Measurements from ENCODE around the gene AKR1C3. TPM values are rescaled to one million over a fixed set of nuclear protein-coding genes. Genes with fewer than 3 reads are reported as not detected.
"Not testable (repeated sequence)": the region's sequence is repeated elsewhere in the genome, so short reads cannot be mapped to it uniquely, and the experiment has no call there.

The AKR1C3 gene
- total and polyA plus RNA-seq, 7 donors, result 6.1 to 365 (median 30.5) TPM

DNA sequence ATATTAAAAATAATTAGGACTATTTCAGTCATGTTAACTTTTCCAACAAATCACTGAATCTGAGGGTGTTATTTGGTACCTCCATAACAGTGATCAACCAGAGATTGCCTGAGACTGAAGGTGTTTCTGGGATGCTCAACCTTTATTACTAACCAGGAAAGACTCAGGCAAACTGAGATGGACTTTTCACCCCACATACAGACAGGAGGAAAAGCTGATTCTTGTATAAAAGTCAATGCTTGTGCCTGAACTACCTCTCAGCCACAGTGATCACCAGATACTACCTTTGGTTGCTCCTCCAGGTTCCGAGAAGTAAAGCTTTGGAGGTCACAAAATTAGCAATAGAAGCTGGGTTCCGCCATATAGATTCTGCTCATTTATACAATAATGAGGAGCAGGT lies 1.9 kb downstream of the AKR1C3 start:
- no peak overlapping the region for H3K27ac ChIP-seq
- WGBS, 2 donors, result 71 to 72% methylated on average over 2 of the region's 2 CpGs
- no peaks in the 10 kb centered on the region for H3K4me1 ChIP-seq
- no peaks in the 10 kb centered on the region for H3K27me3 ChIP-seq
- TF ChIP-seq POLR2AphosphoS5 (IDR thresholded peaks at IDR 0.05) (no peak), EP300 (IDR thresholded peaks at IDR 0.05) (no peak), POLR2A (IDR thresholded peaks at IDR 0.05) (no peak)
- TF ChIP-seq, protein P1, sequence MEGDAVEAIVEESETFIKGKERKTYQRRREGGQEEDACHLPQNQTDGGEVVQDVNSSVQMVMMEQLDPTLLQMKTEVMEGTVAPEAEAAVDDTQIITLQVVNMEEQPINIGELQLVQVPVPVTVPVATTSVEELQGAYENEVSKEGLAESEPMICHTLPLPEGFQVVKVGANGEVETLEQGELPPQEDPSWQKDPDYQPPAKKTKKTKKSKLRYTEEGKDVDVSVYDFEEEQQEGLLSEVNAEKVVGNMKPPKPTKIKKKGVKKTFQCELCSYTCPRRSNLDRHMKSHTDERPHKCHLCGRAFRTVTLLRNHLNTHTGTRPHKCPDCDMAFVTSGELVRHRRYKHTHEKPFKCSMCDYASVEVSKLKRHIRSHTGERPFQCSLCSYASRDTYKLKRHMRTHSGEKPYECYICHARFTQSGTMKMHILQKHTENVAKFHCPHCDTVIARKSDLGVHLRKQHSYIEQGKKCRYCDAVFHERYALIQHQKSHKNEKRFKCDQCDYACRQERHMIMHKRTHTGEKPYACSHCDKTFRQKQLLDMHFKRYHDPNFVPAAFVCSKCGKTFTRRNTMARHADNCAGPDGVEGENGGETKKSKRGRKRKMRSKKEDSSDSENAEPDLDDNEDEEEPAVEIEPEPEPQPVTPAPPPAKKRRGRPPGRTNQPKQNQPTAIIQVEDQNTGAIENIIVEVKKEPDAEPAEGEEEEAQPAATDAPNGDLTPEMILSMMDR (IDR thresholded peaks at IDR 0.05), result no peak
- intact Hi-C loops (cut with DNase I), result no loop called here
- H3K36me3 ChIP-seq, result no peaks in the 10 kb centered on the region
- peak overlapping the region in 1 of 4 donors; percentile 40 for H3K4me3 ChIP-seq
- no peak for DNase-seq
- no peaks in the 10 kb centered on the region for H3K9me3 ChIP-seq

DNA sequence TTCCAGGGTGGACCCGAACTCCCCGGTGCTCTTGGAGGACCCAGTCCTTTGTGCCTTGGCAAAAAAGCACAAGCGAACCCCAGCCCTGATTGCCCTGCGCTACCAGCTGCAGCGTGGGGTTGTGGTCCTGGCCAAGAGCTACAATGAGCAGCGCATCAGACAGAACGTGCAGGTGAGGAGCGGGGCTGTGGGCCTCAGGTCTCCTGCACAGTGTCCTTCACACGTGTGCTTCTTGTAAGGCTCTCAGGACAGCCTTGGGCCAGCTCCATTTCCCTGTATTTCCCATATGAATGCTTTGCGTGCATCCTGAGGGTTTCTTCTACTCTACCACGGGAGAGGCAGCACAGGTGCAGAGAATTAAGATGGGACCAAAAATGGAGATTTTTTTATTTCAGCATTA lies 8.3 kb downstream of the AKR1C3 start:
- 93 to 95% methylated on average over 3 of the region's 11 CpGs for WGBS, 2 donors
- H3K27ac ChIP-seq; H3K36me3 ChIP-seq; H3K9me3 ChIP-seq; H3K4me1 ChIP-seq; H3K4me3 ChIP-seq; intact Hi-C loops (cut with DNase I); H3K27me3 ChIP-seq; DNase-seq: not testable (repeated sequence)

DNA sequence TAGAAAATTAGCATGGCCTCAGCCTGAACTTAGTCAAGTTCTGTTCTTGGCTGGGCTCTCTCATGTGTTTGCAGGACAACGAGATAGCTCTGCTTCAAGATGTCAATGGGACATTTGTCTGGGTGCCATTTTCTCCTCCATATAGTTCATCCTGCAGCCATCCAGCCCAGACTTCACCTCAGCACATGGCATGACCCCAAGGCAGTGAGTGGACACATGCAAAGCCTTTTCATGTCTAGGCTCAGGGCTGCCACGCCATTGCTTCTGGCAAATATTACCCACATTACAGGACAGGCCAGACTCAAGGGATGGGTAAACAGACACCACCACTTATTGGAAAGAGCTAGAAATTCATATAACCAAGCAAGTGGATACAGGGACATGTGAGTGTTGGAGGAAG lies 9.3 kb downstream of the AKR1C3 start:
- intact Hi-C loops (cut with DNase I), result no loop called here
- no peak for TF ChIP-seq POLR2AphosphoS5 (IDR thresholded peaks at IDR 0.05)
- TF ChIP-seq EP300 (IDR thresholded peaks at IDR 0.05), result no peak
- no peak for TF ChIP-seq POLR2A (IDR thresholded peaks at IDR 0.05)
- TF ChIP-seq, protein P1 (IDR thresholded peaks at IDR 0.05), result no peak
- no peaks in the 10 kb centered on the region for H3K36me3 ChIP-seq

DNA sequence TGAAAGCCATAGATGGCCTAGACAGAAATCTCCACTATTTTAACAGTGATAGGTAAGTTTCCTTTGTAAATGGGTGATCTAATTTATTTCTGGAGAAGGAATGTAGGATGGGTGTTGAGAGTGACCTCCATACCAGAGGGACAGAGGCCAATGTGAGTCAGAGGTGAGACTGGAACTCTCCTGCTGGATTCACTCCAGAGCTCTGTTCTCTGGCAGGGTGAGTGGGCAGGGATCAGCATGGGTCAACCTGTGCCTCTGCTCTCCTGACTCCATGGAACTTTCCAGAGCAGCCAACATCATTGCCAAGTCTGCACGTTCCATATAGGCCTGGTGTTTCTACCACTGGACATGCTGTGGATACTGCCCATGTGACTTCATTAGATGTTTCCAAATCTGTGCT lies 11.4 kb downstream of the AKR1C3 start:
- intact Hi-C loops (cut with DNase I), result no loop called here

More for the DNA sequence above, 9.3 kb downstream of the AKR1C3 start:
- Histone ChIP-seq H3K27me3 (no peaks in the 10 kb centered on the region), H3K9me3 (no peaks in the 10 kb centered on the region), H3K4me1 (no peaks in the 10 kb centered on the region), H3K4me3 (no peak overlapping the region), H3K27ac (no peak overlapping the region)
- WGBS, 2 donors, result 87 to 91% methylated on average over 2 of the region's 2 CpGs
- DNase-seq, result no peak

DNA sequence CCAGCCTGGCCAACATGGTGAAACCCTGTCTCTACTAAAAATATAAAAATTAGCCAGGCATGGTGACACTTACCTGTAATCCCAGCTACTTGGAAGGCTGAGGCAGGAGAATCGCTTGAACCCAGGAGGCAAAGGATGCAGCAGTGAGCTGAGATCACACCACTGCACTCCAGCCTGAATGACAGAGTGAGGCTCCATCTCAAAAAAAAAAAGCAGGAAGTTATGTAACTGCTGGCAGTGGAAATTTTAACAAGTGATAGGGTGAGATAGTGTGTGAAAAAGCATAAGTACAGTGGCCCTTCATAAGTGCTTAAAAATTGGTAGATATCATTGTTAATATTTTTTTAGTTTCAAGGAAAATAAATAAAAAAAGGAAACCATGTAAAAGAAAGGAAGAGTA lies 12.3 kb downstream of the AKR1C3 start:
- no peak for DNase-seq
- H3K9me3 ChIP-seq, result no peaks in the 10 kb centered on the region
- no peaks in the 10 kb centered on the region for H3K36me3 ChIP-seq
- H3K27me3 ChIP-seq, result no peaks in the 10 kb centered on the region
- H3K4me1 ChIP-seq, result no peaks in the 10 kb centered on the region
- TF ChIP-seq POLR2AphosphoS5 (IDR thresholded peaks at IDR 0.05) (no peak), POLR2A (IDR thresholded peaks at IDR 0.05) (no peak), EP300 (IDR thresholded peaks at IDR 0.05) (no peak)
- TF ChIP-seq, protein P1 (IDR thresholded peaks at IDR 0.05), result no peak
- no peak overlapping the region for H3K27ac ChIP-seq
- no peak overlapping the region for H3K4me3 ChIP-seq
- intact Hi-C loops (cut with DNase I), result no loop called here
- 76 to 92% methylated on average over 1 of the region's 1 CpG for WGBS, 2 donors

More for the DNA sequence above, 11.4 kb downstream of the AKR1C3 start:
- DNase-seq, result no peak
- 96% methylated on average over 1 of the region's 1 CpG for WGBS, 2 donors
- H3K27ac ChIP-seq, result no peak overlapping the region
- no peak for TF ChIP-seq EP300 (IDR thresholded peaks at IDR 0.05)
- TF ChIP-seq, protein P1 (IDR thresholded peaks at IDR 0.05), result no peak
- TF ChIP-seq POLR2A (IDR thresholded peaks at IDR 0.05), result no peak
- TF ChIP-seq POLR2AphosphoS5 (IDR thresholded peaks at IDR 0.05), result no peak
- no peaks in the 10 kb centered on the region for H3K36me3 ChIP-seq
- no peaks in the 10 kb centered on the region for H3K4me1 ChIP-seq
- H3K4me3 ChIP-seq, result no peak overlapping the region
- no peaks in the 10 kb centered on the region for H3K9me3 ChIP-seq
- no peaks in the 10 kb centered on the region for H3K27me3 ChIP-seq

Data from sigmoid colon (tissue), 7 donors.